ENCODE data around the gene NDUFS2.

GRCh38 chr1:161160671-161161145 is 41.5 kb upstream of the NDUFS2 start:
- TF ChIP-seq CTCF (conservative IDR thresholded peaks at IDR 0.05; ENCODE audit: low read length) (no peak), EZH2phosphoT487 (IDR thresholded peaks at IDR 0.05; ENCODE audit: borderline replicate concordance, low read depth, low read length) (no peak)

All from OCI-LY7 (cell line).